MCF 10A (cell line): ENCODE data around the gene PTPRN2. TPM values are rescaled to one million over a fixed set of nuclear protein-coding genes. Genes with fewer than 3 reads are reported as not detected.

Source experiments
- BruUV-seq: library from RNA; stranded (reverse); fragments of 400-500 nt; replicated peaks from 2 replicates; lab custom pipeline; 2021; lab: Mats Ljungman, UMichigan
- CTCF ChIA-PET: fragments of 300-600 bp; sonication (Branson Sonifier 250); formaldehyde crosslinking; extraction: SDS; loops from one replicate; lab custom pipeline; 2021; ENCODE audit warnings: antibody characterized with exemption, inconsistent platforms; lab: Yijun Ruan, JAX
- POLR2A ChIA-PET: fragments of 300-600, 350-650 bp; sonication (Branson Sonifier 250); formaldehyde crosslinking; extraction: SDS; loops from one replicate; lab custom pipeline; 2020; ENCODE audit warnings: antibody characterized with exemption, inconsistent platforms; lab: Yijun Ruan, JAX
- DNase-seq: peaks from one replicate; pipeline ENCODE4 v3.0.0-alpha.2; 2018; ENCODE audit not compliant: unreplicated experiment
- H3K27ac Mint-ChIP-seq: one replicate; pipeline ENCODE4 v1.8.0; 2022; ENCODE audit warnings: mild to moderate bottlenecking, low read depth, mixed read lengths; ENCODE audit not compliant: unreplicated experiment
- H3K27me3 Mint-ChIP-seq: one replicate; pipeline ENCODE4 v1.8.0; 2022; ENCODE audit warnings: mixed read lengths; ENCODE audit not compliant: insufficient read depth, unreplicated experiment
- H3K36me3 Mint-ChIP-seq: one replicate; pipeline ENCODE4 v1.8.0; 2022; ENCODE audit warnings: mild to moderate bottlenecking, moderate library complexity, mixed read lengths; ENCODE audit not compliant: insufficient read depth, unreplicated experiment
- H3K4me1 Mint-ChIP-seq: one replicate; pipeline ENCODE4 v1.8.0; 2022; ENCODE audit warnings: mixed read lengths; ENCODE audit not compliant: insufficient read depth, unreplicated experiment
- H3K4me3 Mint-ChIP-seq: one replicate; pipeline ENCODE4 v1.8.0; 2022; ENCODE audit warnings: mild to moderate bottlenecking, moderate library complexity, mixed read lengths; ENCODE audit not compliant: unreplicated experiment
- H3K9me3 Mint-ChIP-seq: one replicate; pipeline ENCODE4 v1.8.0; 2022; ENCODE audit warnings: mixed read lengths; ENCODE audit not compliant: unreplicated experiment
- CTCF ChIP-seq: fragments of 200-600 bp; IDR thresholded peaks from one replicate; pipeline ENCODE4 v1.8.0; 2022; ENCODE audit warnings: antibody characterized with exemption, mild to moderate bottlenecking; ENCODE audit not compliant: unreplicated experiment
- intact Hi-C: fragments of 100-400 bp; cut with micrococcal nuclease; formaldehyde crosslinking; loops from 2 replicates; pipeline ENCODE4 v1.14.1; 2022
- total RNA-seq: library from RNA; stranded (reverse); gene quantifications from 2 replicates; pipeline ENCODE4 v1.2.3, GENCODE V29; 2022

PTPRN2 gene
- total RNA-seq, 1 experiment from 2014 or later: 4.5 TPM

- POLR2A ChIA-PET: interaction anchor here (0.7 kb wide), 1 partner anchor 318 kb away, joined by 5 read pairs; no protein-coding TSS in a partner anchor
These were observed 712.8 kb downstream of the PTPRN2 start for GRCh38 chr7:157874870-157875229.

GRCh38 chr7:157874208-157874816 is 713.3 kb downstream of the PTPRN2 start:
- no peak overlapping the region for H3K27ac Mint-ChIP-seq
- no peaks in the 10 kb centered on the region for H3K36me3 Mint-ChIP-seq
- no peaks in the 10 kb centered on the region for H3K27me3 Mint-ChIP-seq
- H3K9me3 Mint-ChIP-seq: peaks cover 21% of the 10 kb centered on the region
- DNase-seq: no peak
- POLR2A ChIA-PET: no interaction called here
- TF ChIP-seq CTCF: no peak
- H3K4me3 Mint-ChIP-seq: no peak overlapping the region
- H3K4me1 Mint-ChIP-seq: no peaks in the 10 kb centered on the region
- BruUV-seq: no TSS peak
- intact Hi-C loops: no loop called here
- CTCF ChIA-PET: interaction anchor here (0.5 to 0.6 kb wide), 3 partner anchors 21 to 443 kb away, joined by 3 to 6 read pairs (median 3); no protein-coding TSS in a partner anchor

More at GRCh38 chr7:157874870-157875229, 712.8 kb downstream of the PTPRN2 start:
- no TSS peak for BruUV-seq
- intact Hi-C loops: no loop called here
- H3K4me1 Mint-ChIP-seq: no peaks in the 10 kb centered on the region
- CTCF ChIA-PET: interaction anchor here (0.6 to 0.9 kb wide), 2 partner anchors 22 to 454 kb away, joined by 3 to 6 read pairs; no protein-coding TSS in a partner anchor
- H3K27me3 Mint-ChIP-seq: no peaks in the 10 kb centered on the region
- H3K36me3 Mint-ChIP-seq: no peaks in the 10 kb centered on the region
- H3K4me3 Mint-ChIP-seq: no peak overlapping the region
- peaks cover 20% of the 10 kb centered on the region for H3K9me3 Mint-ChIP-seq
- no peak for TF ChIP-seq CTCF
- no peak overlapping the region for H3K27ac Mint-ChIP-seq
- DNase-seq: no peak

- H3K27me3 Mint-ChIP-seq: no peaks in the 10 kb centered on the region
- intact Hi-C loops: no loop called here
- no peaks in the 10 kb centered on the region for H3K4me1 Mint-ChIP-seq
- H3K4me3 Mint-ChIP-seq: no peak overlapping the region
- no peak for TF ChIP-seq CTCF
- no peaks in the 10 kb centered on the region for H3K36me3 Mint-ChIP-seq
- POLR2A ChIA-PET: no interaction called here
- H3K9me3 Mint-ChIP-seq: peaks cover 21% of the 10 kb centered on the region
- no TSS peak for BruUV-seq
- CTCF ChIA-PET: no interaction called here
- DNase-seq: no peak
- H3K27ac Mint-ChIP-seq: no peak overlapping the region
These were observed 714.0 kb downstream of the PTPRN2 start for GRCh38 chr7:157873664-157874063.

- ChIA-PET CTCF (no interaction called here), POLR2A (no interaction called here)
- Mint-ChIP-seq H3K27me3 (no peaks in the 10 kb centered on the region), H3K36me3 (no peaks in the 10 kb centered on the region), H3K4me1 (no peaks in the 10 kb centered on the region), H3K9me3 (peaks cover 21% of the 10 kb centered on the region), H3K4me3 (no peak overlapping the region), H3K27ac (no peak overlapping the region)
- DNase-seq: no peak
- intact Hi-C loops: no loop called here
- BruUV-seq: no TSS peak
- TF ChIP-seq CTCF: no peak
These were observed 714.4 kb downstream of the PTPRN2 start for GRCh38 chr7:157873181-157873580.
